A549 (cell line): ENCODE results near the gene FAM25G. TPM values are rescaled to one million over a fixed set of nuclear protein-coding genes. Genes with fewer than 3 reads are reported as not detected.

Source experiments
- ATAC-seq, 2 experiments: fragments of 200-7000 bp in 1 of 2; fragments of >200 bp in 1 of 2; cut with Nextera tagmentation in 1 of 2; cut with Tn5 transposase in 1 of 2; 3 replicates each; pipeline versions ENCODE4 v1.8.0 to v1.9.1; 2018 to 2020; ENCODE audit warnings: mild to moderate bottlenecking in 1 of 2, moderate library complexity in 1 of 2
- CTCF ChIA-PET: fragments of 300-600 bp; sonication (Branson Sonifier 250); formaldehyde crosslinking; extraction: SDS; loops from one replicate; lab custom pipeline; 2021; ENCODE audit warnings: antibody characterized with exemption, inconsistent platforms; lab: Yijun Ruan, JAX
- POLR2A ChIA-PET: fragments of 350-600 bp; formaldehyde crosslinking; extraction: SDS; loops from one replicate; lab custom pipeline; 2021; ENCODE audit warnings: antibody characterized with exemption, inconsistent platforms; lab: Yijun Ruan, JAX
- DNase-seq, 2 experiments: peaks; one replicate each; pipeline versions ENCODE4 v3.0.0 to v3.0.0-alpha.2; 2011 to 2016; ENCODE audit warnings: low read depth in 1 of 2, low spot score in 1 of 2
- FAIRE-seq: peaks from 2 replicates; lab custom pipeline; 2011; peaks lifted over from hg19 to GRCh38; lab: Jason Lieb, UNC
- H3K27ac ChIP-seq, 2 experiments: fragments of >200 bp; sonication (Bioruptor Twin); formaldehyde crosslinking; 3 replicates each; pipeline ENCODE4 v1.5.1; 2016 to 2017
- H3K4me1 ChIP-seq: fragments of >200 bp; sonication (Bioruptor Twin); formaldehyde crosslinking; 3 replicates; pipeline ENCODE4 v1.6.1; 2016
- H3K4me2 ChIP-seq: fragments of >200 bp; sonication (Bioruptor Twin); formaldehyde crosslinking; 3 replicates; pipeline ENCODE4 v1.6.1; 2016
- H3K4me3 ChIP-seq: fragments of >200 bp; sonication (Bioruptor Twin); formaldehyde crosslinking; 3 replicates; pipeline ENCODE4 v1.5.1; 2016
- H3K9me3 ChIP-seq: fragments of >200 bp; sonication (Bioruptor Twin); formaldehyde crosslinking; 3 replicates; pipeline ENCODE4 v1.6.1; 2016
- ATOH8 ChIP-seq: fragments of 250-450 bp; sonication (Bioruptor Pico); IDR thresholded peaks from 2 replicates; pipeline ENCODE4 v1.5.0; 2020; ENCODE audit warnings: low read depth, mild to moderate bottlenecking, moderate library complexity
- BCL3 ChIP-seq: fragments of >200 bp; sonication (Bioruptor Twin); formaldehyde crosslinking; IDR thresholded peaks from 3 replicates; pipeline ENCODE4 v1.6.1; 2016
- EP300 ChIP-seq, 2 experiments: fragments of >200 bp; sonication (Bioruptor Twin); formaldehyde crosslinking; IDR thresholded peaks; 2 replicates in 1 of 2; 3 replicates in 1 of 2; pipeline ENCODE4 v1.6.1; 2016 to 2017
- ESRRA ChIP-seq: fragments of 150-350 bp; IDR thresholded peaks from 2 replicates; pipeline ENCODE4 v1.6.1; 2014; ENCODE audit warnings: mild to moderate bottlenecking, low read length, borderline replicate concordance
- FOSL2 ChIP-seq, 2 experiments: fragments of 450-650 bp in 1 of 2; fragments of >200 bp in 1 of 2; sonication (Bioruptor Twin) in 1 of 2; formaldehyde crosslinking; IDR thresholded peaks; 2 replicates each; pipeline versions ENCODE4 v1.5.0 to v1.6.1; 2016 to 2020; ENCODE audit warnings: mild to moderate bottlenecking in 1 of 2, moderate library complexity in 1 of 2
- FOXS1 ChIP-seq: fragments of 250-450 bp; sonication (Bioruptor Pico); IDR thresholded peaks from 2 replicates; pipeline ENCODE4 v1.5.0; 2020; ENCODE audit warnings: mild to moderate bottlenecking, moderate library complexity
- GATA3 ChIP-seq: IDR thresholded peaks from 2 replicates; pipeline ENCODE4 v1.6.1; 2012; ENCODE audit warnings: borderline replicate concordance
- HDAC2 ChIP-seq: fragments of 200-600 bp; sonication (generic); IDR thresholded peaks from 2 replicates; pipeline ENCODE4 v1.6.1; 2016
- HES2 ChIP-seq: fragments of >200 bp; sonication (Bioruptor Twin); formaldehyde crosslinking; IDR thresholded peaks from 2 replicates; pipeline ENCODE4 v1.6.1; 2016
- HOXB5 ChIP-seq: fragments of 250-450 bp; sonication (Bioruptor Pico); IDR thresholded peaks from 2 replicates; pipeline ENCODE4 v1.5.0; 2020; ENCODE audit warnings: mild to moderate bottlenecking, moderate library complexity
- JUN ChIP-seq, 2 experiments: fragments of >200 bp; sonication (Bioruptor Twin); formaldehyde crosslinking; IDR thresholded peaks; 2 replicates in 1 of 2; 3 replicates in 1 of 2; pipeline ENCODE4 v1.6.1; 2016 to 2017
- KDM1A ChIP-seq: fragments of 200-600 bp; sonication (generic); IDR thresholded peaks from 2 replicates; pipeline ENCODE4 v1.6.1; 2016; ENCODE audit warnings: low read depth, mild to moderate bottlenecking
- KDM5A ChIP-seq: fragments of 200-600 bp; sonication (generic); IDR thresholded peaks from 2 replicates; pipeline ENCODE4 v1.6.1; 2016; ENCODE audit warnings: antibody characterized with exemption, mild to moderate bottlenecking
- MAX ChIP-seq: IDR thresholded peaks from 2 replicates; pipeline ENCODE4 v1.6.1; 2012
- MAZ ChIP-seq: fragments of 150-350 bp; IDR thresholded peaks from 2 replicates; pipeline ENCODE4 v1.6.1; 2014; ENCODE audit warnings: antibody characterized with exemption, low read depth, low read length, borderline replicate concordance
- NFE2L2 ChIP-seq: fragments of 150-350 bp; conservative IDR thresholded peaks from 2 replicates; pipeline ENCODE4 v1.6.1; 2014; ENCODE audit warnings: low read length
- NPAS2 ChIP-seq: fragments of 250-450 bp; sonication (Bioruptor Pico); IDR thresholded peaks from 2 replicates; pipeline ENCODE4 v1.8.0; 2022; ENCODE audit warnings: mild to moderate bottlenecking, moderate library complexity, borderline replicate concordance
- NR3C1 ChIP-seq: fragments of >200 bp; sonication (Bioruptor Twin); formaldehyde crosslinking; IDR thresholded peaks from 3 replicates; pipeline ENCODE4 v1.6.1; 2017
- PBX3 ChIP-seq: IDR thresholded peaks from 2 replicates; pipeline ENCODE4 v1.6.1; 2012
- POLR2AphosphoS2 ChIP-seq: conservative IDR thresholded peaks from 2 replicates; pipeline ENCODE4 v1.6.1; 2012; ENCODE audit warnings: low read length, improper control_type of control experiment, inconsistent platforms
- RARB ChIP-seq: fragments of 250-450 bp; sonication (Bioruptor Pico); IDR thresholded peaks from 2 replicates; pipeline ENCODE4 v1.8.0; 2021; ENCODE audit warnings: mild to moderate bottlenecking, moderate library complexity
- RCOR1 ChIP-seq: fragments of 150-350 bp; IDR thresholded peaks from 2 replicates; pipeline ENCODE4 v1.6.1; 2014; ENCODE audit warnings: antibody characterized with exemption, low read length, low read depth
- RFX5 ChIP-seq: fragments of 450-650 bp; IDR thresholded peaks from 2 replicates; pipeline ENCODE4 v1.7.1; 2014; ENCODE audit warnings: antibody characterized with exemption, mild to moderate bottlenecking, moderate library complexity
- USF2 ChIP-seq: fragments of 450-650 bp; IDR thresholded peaks from 2 replicates; pipeline ENCODE4 v1.6.1; 2014; ENCODE audit warnings: antibody characterized with exemption
- ZNF302 ChIP-seq: fragments of 250-450 bp; sonication (Bioruptor Pico); IDR thresholded peaks from 2 replicates; pipeline ENCODE4 v1.9.0; 2021; ENCODE audit warnings: inconsistent platforms, mild to moderate bottlenecking, moderate library complexity
- ZSCAN20 ChIP-seq: fragments of 250-450 bp; sonication (Bioruptor Pico); IDR thresholded peaks from 2 replicates; pipeline ENCODE4 v1.8.0; 2022; ENCODE audit warnings: mild to moderate bottlenecking, moderate library complexity
- WGBS: methylation state at CpG from one replicate; pipeline ENCODE4 v1.1.6; 2017; ENCODE audit errors: missing lambda C conversion rate; 5-methylcytosine and 5-hydroxymethylcytosine counted together
- polyA plus RNA-seq, 4 experiments: library from polyadenylated mRNA; depleted of rRNA in 3 of 4; stranded (reverse); fragments of >200 nt; fragmentation: RNase III in 1 of 4; extraction: RNeasy Plus Mini Kit Qiagen cat#74134 plus additional on column Dnase treatment in 1 of 4; gene quantifications; 2 replicates in 3 of 4; 3 replicates in 1 of 4; pipeline ENCODE4 v1.2.3, GENCODE V29; 2011 to 2017

Gene FAM25G
- polyA plus RNA-seq, 2 of the 4 experiments (the other 2 are of a cell fraction), result not detected

GRCh38 chr10:47444047-47444446 is 47.5 kb downstream of the FAM25G start (continued):
- TF ChIP-seq FOXS1 (CRISPR knock-in tag) (no peak), FOSL2 (IDR thresholded peaks at IDR 0.05) (no peak), FOSL2 (CRISPR knock-in tag; IDR thresholded peaks at IDR 0.05) (no peak), POLR2AphosphoS2 (no peak), RCOR1 (no peak), EP300 (IDR thresholded peaks at IDR 0.05) (no peak)
- TF ChIP-seq, all 56 proteins: peak for 0

DNA sequence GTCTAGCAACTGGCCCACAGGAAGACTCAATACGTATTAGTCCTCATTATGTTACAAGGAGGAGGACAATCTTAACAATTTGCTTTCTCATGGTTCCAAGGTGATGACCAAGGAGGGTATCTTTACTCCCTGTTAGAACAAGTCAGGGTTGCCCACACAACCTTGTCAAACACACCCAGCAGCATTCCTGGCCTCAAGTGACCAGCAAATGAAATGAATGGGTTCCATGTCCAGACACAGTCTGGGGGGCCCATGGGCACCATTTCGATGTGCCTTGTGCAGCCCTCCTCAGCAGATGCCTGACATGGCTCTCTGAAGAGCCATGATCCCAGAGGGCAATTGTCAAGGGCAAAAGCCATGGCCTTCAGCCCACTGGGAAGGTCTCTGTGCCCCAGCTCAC is 48.4 kb downstream of the FAM25G start:
- CTCF ChIA-PET, result interaction anchor here (0.8 to 1.7 kb wide), 2 partner anchors 12 to 82 kb away, joined by 3 read pairs; no protein-coding TSS in a partner anchor
- Histone ChIP-seq H3K27ac (no peak overlapping the region), H3K4me3 (no peak overlapping the region), H3K4me2 (no peak overlapping the region), H3K4me1 (0 out of 3 replicates have a peak, but pooled peaks cover 2% of the 10 kb centered on the region), H3K9me3 (peaks cover 12% of the 10 kb centered on the region; the same call in 2 of the 3 replicates)
- ATAC-seq (no peak), FAIRE-seq (no peak), DNase-seq (no peak)
- WGBS, result 35% methylated on average over 2 of the region's 2 CpGs
- POLR2A ChIA-PET, result no interaction called here
- no peak for TF ChIP-seq ZNF302 (CRISPR knock-in tag)
- TF ChIP-seq ESRRA, result no peak
- no peak for TF ChIP-seq MAX
- TF ChIP-seq FOSL2 (IDR thresholded peaks at IDR 0.05), result no peak
- TF ChIP-seq FOSL2 (CRISPR knock-in tag; IDR thresholded peaks at IDR 0.05), result no peak
- no peak for TF ChIP-seq USF2
- TF ChIP-seq HES2, result no peak
- TF ChIP-seq KDM5A, result no peak
- no peak for TF ChIP-seq KDM1A
- no peak for TF ChIP-seq JUN (IDR thresholded peaks at IDR 0.05)
- no peak for TF ChIP-seq FOXS1 (CRISPR knock-in tag)
- TF ChIP-seq RARB (CRISPR knock-in tag), result no peak
- no peak for TF ChIP-seq HDAC2

GRCh38 chr10:47442351-47442750 is 49.1 kb downstream of the FAM25G start:
- H3K9me3 ChIP-seq, result peaks cover 12% of the 10 kb centered on the region; the same call in 2 of the 3 replicates
- ChIA-PET CTCF (interaction anchor here (0.8 to 1.7 kb wide), 2 partner anchors 12 to 81 kb away, joined by 3 read pairs; no protein-coding TSS in a partner anchor), POLR2A (interaction anchor here (0.9 kb wide), 1 partner anchor 58 kb away, joined by 3 read pairs; the partner anchor contains the start of gene ZNF488)
- TF ChIP-seq FOXS1 (CRISPR knock-in tag), result no peak
- no peak for TF ChIP-seq NPAS2 (CRISPR knock-in tag)
- no peak for TF ChIP-seq MAZ
- no peak for TF ChIP-seq NR3C1
- no peak for ATAC-seq
- FAIRE-seq, result no peak
- 72% methylated on average over 4 of the region's 5 CpGs for WGBS
- DNase-seq, result no peak
- no peak overlapping the region for H3K4me2 ChIP-seq
- no peak overlapping the region for H3K27ac ChIP-seq
- H3K4me1 ChIP-seq, result 0 out of 3 replicates have a peak, but pooled peaks cover 2% of the 10 kb centered on the region
- H3K4me3 ChIP-seq, result no peak overlapping the region

- CTCF ChIA-PET, result interaction anchor here (1.1 to 2.6 kb wide), 3 partner anchors 8 to 81 kb away, joined by 3 to 10 read pairs (median 3); no protein-coding TSS in a partner anchor
- WGBS, result 52% methylated on average over 4 of the region's 4 CpGs
- 0 out of 3 replicates have a peak, but pooled peaks cover 2% of the 10 kb centered on the region for H3K4me1 ChIP-seq
- no peak for FAIRE-seq
- no peak overlapping the region for H3K4me3 ChIP-seq
- H3K4me2 ChIP-seq, result no peak overlapping the region
- H3K9me3 ChIP-seq, result peaks cover 12% of the 10 kb centered on the region; the same call in 2 of the 3 replicates
- POLR2A ChIA-PET, result interaction anchor here (0.9 kb wide), 1 partner anchor 58 kb away, joined by 3 read pairs; the partner anchor contains the start of gene ZNF488
- TF ChIP-seq JUN (IDR thresholded peaks at IDR 0.05), result no peak
- TF ChIP-seq RFX5, result no peak
- no peak for TF ChIP-seq HOXB5
- no peak for TF ChIP-seq ZNF302 (CRISPR knock-in tag)
- no peak for TF ChIP-seq ZSCAN20 (CRISPR knock-in tag)
- no peak for TF ChIP-seq BCL3
- no peak for TF ChIP-seq GATA3
- no peak for TF ChIP-seq KDM5A
- no peak for TF ChIP-seq ATOH8
- no peak for TF ChIP-seq FOXS1 (CRISPR knock-in tag)
- TF ChIP-seq NFE2L2, result no peak
- TF ChIP-seq PBX3, result no peak
- no peak for DNase-seq
- H3K27ac ChIP-seq, result no peak overlapping the region
- no peak for ATAC-seq
Measured at GRCh38 chr10:47441938-47442337, 49.6 kb downstream of the FAM25G start.
